GM21528 (cell line): Measurements from ENCODE around the gene FANK1.
A peak's percentile ranks its signal among the peaks of the same experiment; 100 is the strongest.

Experiments used
- ATAC-seq: cut with Tn5 transposase; IDR thresholded peaks from one replicate; pipeline ENCODE4 v1.9.1; 2021; ENCODE audit warnings: mild to moderate bottlenecking, moderate library complexity; ENCODE audit not compliant: unreplicated experiment, low FRiP score

The FANK1 gene, protein sequence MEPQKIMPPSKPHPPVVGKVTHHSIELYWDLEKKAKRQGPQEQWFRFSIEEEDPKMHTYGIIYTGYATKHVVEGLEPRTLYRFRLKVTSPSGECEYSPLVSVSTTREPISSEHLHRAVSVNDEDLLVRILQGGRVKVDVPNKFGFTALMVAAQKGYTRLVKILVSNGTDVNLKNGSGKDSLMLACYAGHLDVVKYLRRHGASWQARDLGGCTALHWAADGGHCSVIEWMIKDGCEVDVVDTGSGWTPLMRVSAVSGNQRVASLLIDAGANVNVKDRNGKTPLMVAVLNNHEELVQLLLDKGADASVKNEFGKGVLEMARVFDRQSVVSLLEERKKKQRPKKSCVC

DNA sequence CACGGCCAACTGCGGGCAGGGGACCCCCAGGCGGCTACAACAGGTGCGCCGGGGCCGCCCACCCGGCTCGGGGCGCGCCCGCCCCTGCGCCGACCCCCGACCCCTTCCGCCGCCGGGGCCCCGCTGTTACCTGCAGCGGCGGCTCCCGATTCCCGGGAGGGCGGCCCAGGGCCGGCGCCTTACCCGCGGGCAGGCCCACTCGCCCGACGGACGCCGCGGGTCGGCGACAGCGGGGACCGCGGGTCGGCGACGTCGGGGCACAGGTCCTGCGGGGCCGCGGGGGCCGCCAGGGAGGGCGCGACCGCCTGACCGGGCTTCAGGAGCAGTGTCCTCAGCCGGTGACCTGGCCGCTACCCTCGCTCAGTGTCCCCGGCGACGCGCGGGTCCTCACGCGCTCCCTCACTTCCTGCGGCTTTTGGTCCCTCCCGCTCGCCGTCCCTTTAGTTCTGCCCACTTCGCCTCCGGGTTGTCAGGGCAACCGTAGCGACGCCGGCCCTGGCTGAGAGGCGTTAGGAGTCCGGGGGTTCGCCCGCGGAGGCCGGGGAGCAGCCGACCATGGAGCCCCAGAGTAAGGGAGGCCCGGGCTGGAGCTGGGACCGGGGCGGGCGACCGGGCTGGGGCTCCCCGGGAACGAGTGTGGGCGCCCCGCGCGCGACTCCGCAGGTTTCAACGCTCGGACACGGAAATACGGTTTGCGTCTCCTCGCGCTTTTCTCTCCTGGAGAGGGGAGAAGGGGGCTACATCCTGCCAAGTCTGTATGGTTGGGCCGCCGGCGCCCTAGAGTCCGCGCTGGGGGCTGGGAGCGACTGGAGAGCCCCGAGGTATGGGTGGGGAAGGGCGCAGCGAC is at the start of gene FANK1:
FANK1 (plus strand) TSS at position 477 of the 847 bp plus-strand sequence; CDS start at position 556, 79 bp downstream.
- ATAC-seq = peak; percentile 90

DNA sequence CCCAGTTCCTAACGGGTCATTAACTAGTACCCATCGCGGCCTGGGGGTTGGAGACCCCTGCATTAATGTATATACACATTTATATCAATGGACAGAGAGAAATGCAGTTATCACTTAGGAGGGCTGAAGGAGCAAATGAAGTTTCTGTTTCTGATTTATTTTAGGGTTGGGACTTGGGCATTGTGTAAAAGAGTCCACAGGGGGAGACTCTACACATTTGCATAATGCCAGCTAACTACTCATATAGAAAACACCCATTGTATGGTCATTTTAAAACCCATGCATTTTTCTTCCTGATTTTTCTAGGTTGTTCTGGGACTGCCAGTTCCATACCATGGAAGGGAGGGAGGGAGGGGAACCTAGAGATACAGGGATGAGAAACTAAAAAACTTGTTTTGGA is 49.5 kb upstream of the FANK1 start:
- no peak for ATAC-seq

DNA sequence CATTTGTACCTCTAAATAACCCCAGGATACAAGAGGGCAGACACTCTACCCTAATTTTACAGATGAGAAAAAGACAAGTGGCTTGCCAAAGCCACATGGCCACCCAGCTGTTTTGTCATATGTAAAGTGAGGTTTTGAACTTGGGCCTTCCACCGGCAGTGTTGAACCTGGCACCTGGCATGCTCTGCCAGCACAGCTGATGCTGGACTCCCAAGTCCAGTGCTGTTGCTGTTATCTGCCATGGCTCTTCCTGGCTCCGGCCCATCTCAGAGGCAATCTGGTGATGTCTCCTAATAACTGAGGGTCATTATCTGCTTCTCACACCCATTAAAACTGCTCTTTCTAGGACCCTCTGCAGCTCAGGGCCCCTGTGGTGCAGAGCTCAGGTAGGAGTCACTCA is 48.0 kb upstream of the FANK1 start:
- ATAC-seq = no peak

DNA sequence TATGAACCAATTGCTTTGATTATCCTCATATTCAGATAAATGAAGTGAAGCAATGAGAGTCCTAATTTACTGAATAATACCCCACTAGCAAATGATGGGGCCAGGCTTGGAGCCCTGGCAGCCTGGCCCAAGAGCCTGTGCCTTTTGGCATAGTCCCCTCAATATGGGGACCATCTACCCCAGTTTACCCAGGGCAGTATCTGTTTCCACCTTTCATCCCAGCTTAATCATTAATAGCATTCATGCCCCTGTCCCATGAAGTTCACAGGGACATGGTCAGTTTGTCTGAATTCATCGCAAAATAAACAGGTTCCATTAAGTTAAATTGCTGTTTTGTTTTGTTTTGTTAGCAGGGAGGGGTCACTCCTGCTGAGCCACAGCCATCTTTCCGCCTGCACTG is 47.5 kb upstream of the FANK1 start:
- ATAC-seq = no peak

DNA sequence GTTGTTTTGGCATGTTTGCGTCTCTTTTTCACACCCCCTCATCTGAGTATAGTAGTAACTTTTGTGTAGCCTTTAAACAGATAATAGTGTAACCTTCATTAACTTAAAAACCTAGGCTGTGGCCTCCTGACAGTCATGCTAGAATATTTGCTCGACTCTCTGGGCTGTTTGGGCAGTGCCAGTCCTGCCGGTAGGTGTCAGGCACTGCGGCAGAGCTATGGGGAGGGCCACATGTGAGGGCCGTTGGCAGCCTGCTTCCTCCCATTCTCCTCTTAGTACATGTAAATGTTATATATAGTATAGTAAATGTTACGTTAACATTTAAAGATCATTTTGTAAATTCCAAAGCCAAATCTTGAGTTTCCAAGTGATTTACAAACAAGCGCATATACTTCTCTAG is 46.9 kb upstream of the FANK1 start:
- no peak for ATAC-seq

DNA sequence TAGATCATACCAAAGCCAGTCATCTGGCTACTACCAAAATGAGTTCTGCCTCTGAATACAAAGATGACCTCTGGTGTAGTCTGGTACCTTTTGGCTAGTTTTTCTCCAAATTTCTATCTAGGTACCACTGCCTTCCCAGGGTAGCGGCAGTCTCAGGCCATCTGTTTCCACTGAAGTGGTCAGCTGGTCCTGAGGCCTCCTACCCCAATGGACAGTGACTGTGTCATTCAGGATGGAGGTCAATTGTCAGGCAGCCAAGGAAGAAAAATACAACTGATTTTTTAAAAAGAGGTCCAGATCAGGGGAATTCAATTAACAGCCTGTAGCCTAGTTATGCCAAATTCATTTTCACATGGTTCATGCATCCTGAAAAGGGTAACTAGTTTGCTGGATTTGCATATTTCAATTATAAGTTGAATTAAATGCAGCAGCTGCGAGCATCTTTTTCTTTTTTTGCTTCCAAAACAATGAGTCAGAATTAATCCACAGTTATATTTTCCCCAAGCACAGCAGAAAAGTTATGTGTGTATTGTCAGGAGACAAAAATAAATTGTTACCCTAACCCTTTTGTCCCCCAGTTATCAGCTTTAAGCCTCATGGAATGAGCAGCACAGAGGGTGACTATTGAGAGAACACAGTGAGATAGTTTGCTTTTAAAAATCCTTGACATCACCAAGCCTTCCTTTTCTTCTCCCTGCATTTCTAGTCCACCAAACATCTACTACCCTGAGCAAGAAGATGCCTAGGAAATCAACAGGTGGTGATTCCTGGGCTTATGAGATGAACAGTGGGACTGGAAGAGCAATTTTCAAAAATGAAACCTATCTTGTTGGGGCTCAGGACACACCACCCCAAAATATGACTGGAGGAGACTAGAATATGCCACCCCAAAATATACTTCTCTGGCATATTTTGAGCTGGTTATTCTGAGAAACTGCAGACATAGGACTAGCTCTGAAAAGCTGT is 45.3 kb upstream of the FANK1 start:
- no peak for ATAC-seq

DNA sequence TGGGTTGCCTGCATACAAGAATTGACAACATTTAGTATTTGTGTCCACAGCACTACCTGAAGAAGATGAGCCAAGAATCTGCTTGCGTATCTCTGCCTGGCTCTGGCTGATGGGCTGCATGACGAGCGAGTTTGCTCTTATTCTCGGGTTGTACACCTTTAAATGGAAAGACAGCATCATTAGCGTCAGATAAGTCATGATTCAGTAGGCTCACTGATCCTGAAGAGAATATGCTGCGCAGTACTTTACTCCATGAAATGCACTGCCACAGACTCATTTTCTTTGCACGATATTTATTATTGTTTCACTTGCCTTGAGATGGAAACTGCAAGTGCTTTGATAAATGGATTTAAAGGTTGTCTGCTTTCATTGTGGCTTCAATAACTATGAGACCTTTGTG is 43.9 kb upstream of the FANK1 start:
- ATAC-seq = no peak

DNA sequence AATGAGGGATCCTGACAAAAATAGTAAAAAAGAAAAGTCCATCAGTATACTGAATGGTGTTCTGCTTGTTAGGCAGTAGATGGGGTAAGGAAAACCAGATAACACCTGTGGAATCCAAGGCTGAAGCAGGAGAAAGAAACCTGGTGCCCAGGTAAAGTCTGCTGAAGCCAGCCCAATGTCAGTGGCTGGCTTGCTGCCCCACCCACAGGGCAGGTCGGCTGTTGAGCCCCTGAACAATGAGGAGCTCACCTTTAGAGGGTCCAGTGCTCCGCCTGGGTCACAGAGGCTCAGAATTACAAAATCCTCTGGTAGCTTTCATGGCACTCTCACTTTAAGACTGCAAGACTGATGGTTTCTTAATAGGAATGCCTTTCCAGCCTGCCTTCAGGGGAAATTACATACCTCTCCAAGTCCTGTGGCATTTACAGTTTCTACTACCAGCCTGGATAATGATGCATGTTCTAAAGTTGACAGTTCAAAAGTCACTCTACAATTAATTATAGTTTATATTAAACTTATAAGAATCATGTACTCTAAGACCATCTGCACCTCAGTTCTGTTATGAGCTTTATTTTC is 39.1 kb upstream of the FANK1 start:
- no peak for ATAC-seq

DNA sequence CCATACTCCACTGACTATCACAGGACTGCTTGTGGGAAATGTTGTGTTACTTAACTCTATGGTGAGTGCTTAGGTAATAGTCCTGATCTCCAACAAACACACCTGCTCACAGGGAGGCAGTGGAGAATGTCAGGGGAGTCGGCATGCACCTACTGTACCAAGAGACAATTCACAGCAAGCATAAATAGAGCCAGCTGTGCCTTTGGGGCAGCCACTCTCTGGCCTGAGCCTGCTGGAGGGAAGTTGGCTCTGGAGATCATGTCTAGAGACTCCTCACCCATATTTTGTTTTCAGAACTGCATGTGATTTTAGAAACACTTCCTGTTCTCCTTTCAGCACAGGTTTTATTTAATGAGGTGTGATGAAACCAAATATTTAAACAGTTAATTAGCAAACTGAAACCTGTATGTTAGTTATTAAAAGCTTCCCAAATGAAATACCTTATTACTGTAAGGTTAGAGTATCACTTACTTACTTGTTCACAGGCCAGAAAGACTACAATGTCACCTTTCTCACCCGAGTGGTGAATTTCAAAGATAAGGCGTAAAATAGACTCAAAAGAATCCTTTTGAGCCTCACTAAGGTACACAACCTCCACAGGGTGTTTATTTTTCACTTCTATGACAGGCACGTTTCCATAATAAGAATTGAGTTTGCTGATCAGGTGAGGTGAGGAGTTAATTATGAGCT is 37.1 kb upstream of the FANK1 start:
- no peak for ATAC-seq

DNA sequence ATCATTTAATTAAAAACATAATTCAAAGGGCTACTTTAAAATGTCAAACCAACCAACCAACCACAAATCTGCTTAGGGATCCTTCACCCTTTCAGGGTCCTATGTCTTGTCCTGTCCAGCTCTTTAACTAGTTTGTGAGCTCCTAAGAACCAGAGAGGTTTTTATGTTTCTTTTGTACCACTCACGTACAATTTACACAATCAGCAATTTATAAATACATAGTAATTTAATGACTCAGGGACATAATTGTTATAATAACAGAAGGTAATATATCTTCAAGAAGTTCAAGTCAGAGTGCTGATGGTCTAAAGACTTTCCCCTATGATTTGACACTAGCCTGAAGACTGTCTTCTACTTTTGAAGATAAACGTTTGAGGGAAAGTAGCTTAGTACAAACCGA is 31.2 kb upstream of the FANK1 start:
- ATAC-seq = no peak

DNA sequence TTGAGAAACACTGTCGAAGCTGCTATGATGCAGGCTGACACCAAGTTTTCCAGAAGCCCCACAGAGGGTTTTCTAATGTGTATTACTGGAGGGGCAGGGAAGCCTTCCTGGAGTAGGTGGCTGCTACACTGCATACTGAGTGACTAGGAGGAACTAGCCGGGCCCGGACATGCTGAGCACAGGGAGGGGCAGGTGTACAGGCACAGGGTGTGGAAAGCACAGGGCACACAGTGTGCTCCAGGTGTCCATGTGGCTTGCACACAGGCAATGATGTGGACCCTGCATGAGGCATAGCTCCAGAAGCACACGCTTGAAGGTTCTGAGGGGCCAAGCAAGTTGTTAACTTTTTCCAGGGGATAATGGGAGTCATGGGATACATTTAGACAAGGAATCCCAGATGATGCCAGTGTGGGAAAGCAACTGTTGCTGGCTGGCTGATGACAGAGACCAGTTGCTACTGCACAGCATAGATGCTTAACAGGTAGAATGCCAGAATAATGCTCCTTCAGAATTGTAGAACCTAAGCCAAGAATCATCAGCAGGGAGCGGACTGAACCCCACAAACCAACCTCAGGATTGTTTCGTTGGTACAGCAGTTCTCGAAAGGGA is 29.8 kb upstream of the FANK1 start:
- no peak for ATAC-seq

DNA sequence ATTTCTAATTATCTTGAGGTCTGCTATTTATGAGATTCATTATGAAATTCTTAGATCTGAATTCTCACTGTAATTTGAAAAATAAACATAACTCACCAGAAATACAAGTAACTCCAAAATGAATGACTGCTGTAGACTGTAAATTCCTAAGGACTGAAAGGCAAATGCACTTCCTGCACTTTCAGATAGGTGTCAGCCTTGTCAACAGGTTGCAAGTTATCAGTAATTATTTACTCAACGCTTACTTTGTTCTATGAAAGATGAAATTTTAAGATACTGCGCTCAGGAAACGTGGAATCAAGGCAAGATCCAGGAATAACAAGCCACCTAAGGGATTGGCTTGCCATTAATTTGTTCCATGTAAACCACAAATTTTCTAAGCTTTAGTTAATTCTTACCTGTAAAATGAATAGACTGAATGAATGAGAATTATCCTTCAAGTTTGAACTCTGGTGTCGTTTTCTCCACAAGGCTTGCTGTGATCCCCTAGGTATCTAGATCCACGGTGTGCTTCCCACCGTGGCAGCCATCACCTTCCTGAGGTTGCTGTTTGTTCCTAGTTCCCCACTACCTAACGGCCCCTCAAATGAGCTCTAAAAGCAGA is 27.9 kb upstream of the FANK1 start:
- no peak for ATAC-seq

DNA sequence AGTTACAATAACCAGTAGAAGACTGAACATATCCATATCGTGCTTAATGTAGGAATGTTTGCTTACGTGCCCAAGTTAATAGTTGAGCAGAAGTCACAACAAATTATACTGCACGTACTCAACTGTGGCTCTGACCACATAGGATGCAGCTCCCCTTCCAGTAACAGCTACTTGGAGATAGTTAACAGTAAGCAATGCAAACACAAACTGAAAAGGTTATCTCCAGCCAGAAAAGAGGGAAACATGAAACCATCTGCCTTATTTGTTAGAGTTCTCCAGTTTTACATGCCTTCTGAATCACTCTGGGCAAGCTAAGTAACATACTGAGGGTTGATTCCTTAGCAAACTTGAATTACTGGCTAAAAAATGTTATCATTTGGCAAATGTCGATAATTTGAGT is 25.0 kb upstream of the FANK1 start:
- ATAC-seq = no peak

DNA sequence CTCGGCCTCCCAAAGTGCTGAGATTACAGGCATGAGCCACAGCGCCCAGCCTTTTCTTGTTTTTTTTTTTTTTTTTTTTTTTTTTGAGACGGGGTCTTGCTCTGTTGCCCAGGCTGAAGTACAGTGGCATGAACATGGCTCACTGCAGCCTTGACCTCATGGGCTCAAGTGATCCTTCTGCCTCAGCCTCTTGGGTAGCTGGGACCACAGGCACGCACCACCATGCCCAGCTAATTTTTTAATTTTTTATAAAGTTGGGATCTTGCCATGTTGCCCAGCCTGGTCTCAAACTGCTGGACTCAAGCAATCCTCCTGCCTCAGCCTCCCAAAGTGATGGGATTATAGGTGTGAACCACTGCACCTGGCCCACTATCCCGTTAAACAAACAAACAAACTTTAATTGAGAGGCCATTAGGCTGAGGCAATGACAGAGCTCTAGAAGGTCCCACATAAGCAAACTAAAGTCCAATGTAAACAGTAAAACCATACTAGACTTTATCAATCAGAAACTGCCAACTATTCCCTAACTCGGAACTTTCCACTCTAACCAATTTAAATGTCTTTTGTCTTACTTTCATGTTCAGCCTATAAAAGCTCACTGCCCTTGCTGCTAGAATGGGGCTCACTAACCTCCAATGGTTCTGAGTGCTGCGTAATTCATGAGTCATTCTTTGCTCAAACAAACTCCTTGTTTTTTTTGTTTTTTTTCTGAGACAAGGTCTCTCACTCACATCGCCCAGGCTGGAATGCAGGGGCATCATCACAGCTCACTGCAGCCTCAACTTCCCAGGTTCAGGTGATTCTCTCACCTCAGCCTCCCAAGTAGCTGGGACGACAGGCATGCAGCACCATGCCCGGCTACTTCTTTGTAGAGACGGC is 17.2 kb upstream of the FANK1 start:
- no peak for ATAC-seq

DNA sequence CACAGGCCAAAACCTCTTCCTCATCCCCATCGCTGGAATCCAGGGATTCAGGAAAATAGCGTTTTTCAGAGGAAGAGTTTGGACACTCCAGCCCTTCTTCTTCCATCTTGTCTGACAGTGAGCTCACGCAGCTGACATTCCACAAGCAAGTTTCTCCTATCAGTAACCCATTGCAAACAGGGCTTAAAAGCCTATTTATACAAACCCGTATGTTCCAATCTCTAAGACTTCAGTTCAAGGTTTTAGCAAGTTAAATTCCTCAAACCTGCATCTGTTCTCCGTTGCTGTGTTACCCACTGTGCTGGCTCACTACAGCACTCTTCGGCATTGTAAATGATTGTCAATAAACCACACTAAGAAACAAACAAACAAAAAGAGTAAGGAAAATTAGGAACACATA is 15.6 kb upstream of the FANK1 start:
- no peak for ATAC-seq

DNA sequence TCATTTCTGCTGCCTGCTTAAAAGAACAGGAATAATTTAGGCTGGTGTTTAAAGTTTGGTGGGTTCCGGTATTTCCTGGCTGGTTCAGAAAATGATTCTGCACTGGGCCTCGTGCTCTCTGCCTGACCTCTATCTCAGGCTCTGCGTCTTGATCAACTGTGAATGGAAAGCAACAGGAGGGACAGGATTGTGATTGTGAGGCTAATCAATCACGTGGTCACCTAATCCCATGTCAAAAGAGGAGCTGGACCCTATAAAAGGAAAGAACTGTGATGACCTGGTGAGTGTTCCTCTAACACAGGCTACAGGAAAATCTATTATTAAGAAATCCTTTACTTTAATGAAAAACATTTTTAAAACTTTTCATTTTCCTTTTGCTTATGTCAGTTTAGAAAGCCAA is 15.2 kb upstream of the FANK1 start, which contains the start of gene DHX32:
DHX32 (minus strand) TSS at position 101 of the 400 bp plus-strand sequence. CDS start 468 bp downstream, outside the sequence.
- no peak for ATAC-seq

DNA sequence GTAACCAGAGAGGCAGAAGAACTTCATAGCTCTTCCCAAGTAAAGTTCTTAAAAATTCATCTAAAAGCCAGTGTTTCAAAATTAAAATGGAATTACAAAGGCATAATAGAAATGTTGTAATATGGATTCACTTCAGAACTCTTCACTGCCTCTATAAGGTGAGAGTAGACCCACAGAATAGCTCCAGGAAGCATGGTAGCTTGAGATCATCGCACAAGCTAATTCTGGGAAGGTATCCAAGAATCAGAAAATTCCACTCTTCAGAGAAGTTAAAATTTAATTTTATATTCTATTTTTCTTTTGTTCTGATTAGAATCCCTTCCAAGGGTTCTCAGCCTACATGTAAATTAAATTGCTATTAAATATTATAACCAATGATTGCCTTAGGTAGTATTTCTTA is 13.8 kb upstream of the FANK1 start:
- no peak for ATAC-seq

DNA sequence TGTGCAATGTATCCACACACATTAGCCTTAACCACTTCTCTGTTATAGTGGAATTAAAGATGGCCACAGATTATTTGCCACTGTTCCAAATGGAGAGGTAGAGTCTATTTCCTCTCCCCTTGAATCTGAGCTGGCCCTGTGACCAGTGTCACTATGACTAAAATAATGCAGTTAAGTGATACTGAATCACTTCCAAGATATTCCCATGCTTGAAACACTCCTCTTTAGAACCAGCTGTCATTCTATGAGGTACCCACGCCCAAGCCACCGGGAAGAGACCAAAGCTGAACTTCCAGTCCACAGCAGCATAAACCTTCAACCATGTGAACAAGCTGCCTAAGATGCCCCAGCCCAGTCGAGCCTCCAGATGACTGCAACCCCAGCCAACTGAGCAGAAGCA is 13.2 kb upstream of the FANK1 start:
- ATAC-seq = no peak
